Activated CD8-positive, alpha-beta memory T cell treated with anti-CD3 and anti-CD28 coated beads for 24 hours (primary cell): ENCODE results near the gene ANGPT4.

Experiments used
- DNase-seq: peaks from one replicate; pipeline ENCODE4 v3.0.0-alpha.2; 2020

The ANGPT4 gene

DNA sequence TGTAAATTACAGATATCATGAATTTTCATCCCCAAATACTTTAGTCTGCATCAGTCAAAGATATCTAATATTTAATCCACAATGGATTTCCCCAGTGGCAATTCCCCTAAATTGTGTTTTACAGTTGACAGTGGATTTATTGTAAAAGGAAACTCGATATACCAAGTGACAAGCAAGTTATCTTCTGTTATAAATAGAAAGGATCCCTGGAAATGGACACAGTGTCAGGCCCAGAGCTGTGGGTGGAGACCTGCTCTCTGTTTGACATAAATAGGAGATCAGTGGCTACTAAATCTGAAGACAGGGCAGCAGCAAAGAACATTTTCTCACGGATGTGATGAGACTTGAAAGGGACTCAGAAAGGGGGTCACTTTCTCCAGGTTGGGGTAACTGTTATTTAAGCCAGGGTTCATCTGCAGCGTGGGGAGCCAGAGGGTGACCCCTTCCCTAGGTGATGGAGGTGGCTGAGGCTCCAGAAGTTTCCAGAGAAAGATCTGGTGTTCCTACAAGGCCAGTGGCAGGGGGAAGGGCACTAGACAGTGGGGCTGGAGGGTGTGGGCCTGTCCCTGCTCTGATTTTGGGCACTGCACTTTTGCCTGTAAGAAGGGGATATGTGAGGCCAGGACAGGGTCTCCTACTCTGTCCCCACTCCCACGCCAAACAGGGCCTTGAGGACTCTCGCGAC, 94.9 kb downstream of the ANGPT4 start:
- DNase-seq, result no peak

DNA sequence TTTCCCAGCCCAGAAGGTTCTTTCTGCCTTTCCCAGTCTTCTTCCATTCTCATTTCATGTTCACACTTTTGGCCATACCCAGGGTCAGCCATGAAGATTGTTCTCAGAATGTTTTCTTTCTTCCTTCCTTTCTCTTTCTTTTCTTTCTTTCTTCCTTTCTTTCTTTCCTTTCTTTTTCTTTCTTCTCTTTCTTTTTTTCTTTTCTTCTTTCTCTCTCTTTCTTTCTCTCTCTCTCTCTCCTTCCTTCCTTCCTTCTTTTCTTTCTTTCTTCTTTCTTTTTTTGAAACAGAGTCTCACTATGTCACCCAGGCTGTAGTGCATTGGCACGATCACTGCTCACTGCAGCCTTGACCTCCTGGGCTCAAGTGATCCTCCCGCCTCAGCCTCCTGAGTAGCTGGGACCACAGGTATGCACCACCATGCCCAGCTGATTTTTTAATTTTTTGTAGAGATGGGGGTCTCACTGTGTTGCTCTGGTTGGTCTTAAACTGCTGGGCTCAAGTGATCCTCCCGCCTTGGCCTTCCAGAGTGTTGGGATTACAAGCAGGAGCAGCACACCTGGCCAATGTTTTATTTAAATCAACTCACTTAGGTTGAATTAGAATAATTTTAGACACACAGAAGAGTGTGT, 95.7 kb downstream of the ANGPT4 start:
- no peak for DNase-seq
